Activated naive CD8-positive, alpha-beta T cell (primary cell): ENCODE measurements around the gene TPI1.

Source experiments
- H3K27ac Mint-ChIP-seq: one replicate; pipeline ENCODE4 v1.8.0; 2021; ENCODE audit warnings: mixed read lengths
- H3K27me3 Mint-ChIP-seq: one replicate; pipeline ENCODE4 v1.8.0; 2021; ENCODE audit warnings: mixed read lengths
- H3K36me3 Mint-ChIP-seq: one replicate; pipeline ENCODE4 v1.8.0; 2021; ENCODE audit warnings: mixed read lengths
- H3K4me1 Mint-ChIP-seq: one replicate; pipeline ENCODE4 v1.8.0; 2021; ENCODE audit warnings: low read depth, mixed read lengths
- H3K4me3 Mint-ChIP-seq: one replicate; pipeline ENCODE4 v1.8.0; 2021; ENCODE audit warnings: mild to moderate bottlenecking, mixed read lengths
- H3K9me3 Mint-ChIP-seq: one replicate; pipeline ENCODE4 v1.8.0; 2021; ENCODE audit warnings: low read depth, mixed read lengths

The TPI1 gene

GRCh38 chr12:6836851-6837250, 30.5 kb upstream of the TPI1 start:
- Mint-ChIP-seq H3K4me3 (no peak overlapping the region), H3K27ac (no peak overlapping the region), H3K36me3 (no peaks in the 10 kb centered on the region), H3K27me3 (no peaks in the 10 kb centered on the region), H3K9me3 (no peaks in the 10 kb centered on the region), H3K4me1 (peaks cover 6% of the 10 kb centered on the region)

GRCh38 chr12:6837370-6838060, 29.8 kb upstream of the TPI1 start:
- no peaks in the 10 kb centered on the region for H3K27me3 Mint-ChIP-seq
- H3K4me1 Mint-ChIP-seq, result peaks cover 6% of the 10 kb centered on the region
- H3K9me3 Mint-ChIP-seq, result no peaks in the 10 kb centered on the region
- H3K36me3 Mint-ChIP-seq, result no peaks in the 10 kb centered on the region
- no peak overlapping the region for H3K27ac Mint-ChIP-seq
- H3K4me3 Mint-ChIP-seq, result no peak overlapping the region

- H3K36me3 Mint-ChIP-seq, result no peaks in the 10 kb centered on the region
Measured at GRCh38 chr12:6838854-6839253, 28.5 kb upstream of the TPI1 start.

GRCh38 chr12:6839482-6840201, 27.7 kb upstream of the TPI1 start:
- peaks cover 6% of the 10 kb centered on the region for H3K4me1 Mint-ChIP-seq
- H3K27me3 Mint-ChIP-seq, result no peaks in the 10 kb centered on the region
- no peaks in the 10 kb centered on the region for H3K9me3 Mint-ChIP-seq
- H3K27ac Mint-ChIP-seq, result no peak overlapping the region
- H3K36me3 Mint-ChIP-seq, result peaks cover under 1% of the 10 kb centered on the region
- no peak overlapping the region for H3K4me3 Mint-ChIP-seq

More at GRCh38 chr12:6838854-6839253, 28.5 kb upstream of the TPI1 start:
- Mint-ChIP-seq H3K27me3 (no peaks in the 10 kb centered on the region), H3K4me3 (no peak overlapping the region), H3K4me1 (peaks cover 6% of the 10 kb centered on the region), H3K27ac (no peak overlapping the region), H3K9me3 (no peaks in the 10 kb centered on the region)

- H3K9me3 Mint-ChIP-seq, result no peaks in the 10 kb centered on the region
- H3K27me3 Mint-ChIP-seq, result no peaks in the 10 kb centered on the region
Measured at GRCh38 chr12:6840330-6840729, 27.0 kb upstream of the TPI1 start.

GRCh38 chr12:6840761-6841515, 26.4 kb upstream of the TPI1 start, which contains the start of gene GNB3:
TSS of gene GNB3 (plus strand) at chr12:6840925. CDS start at chr12:6841288, 363 bp downstream.
- H3K36me3 Mint-ChIP-seq, result peaks cover 4% of the 10 kb centered on the region
- no peak within 1 kb of the TSS for H3K27ac Mint-ChIP-seq
- H3K4me3 Mint-ChIP-seq, result no peak within 1 kb of the TSS
- no peaks in the 10 kb centered on the region for H3K4me1 Mint-ChIP-seq
- no peaks in the 10 kb centered on the region for H3K9me3 Mint-ChIP-seq
- no peaks in the 10 kb centered on the region for H3K27me3 Mint-ChIP-seq

More at GRCh38 chr12:6840330-6840729, 27.0 kb upstream of the TPI1 start:
- peaks cover 4% of the 10 kb centered on the region for H3K36me3 Mint-ChIP-seq
- H3K27ac Mint-ChIP-seq, result no peak overlapping the region
- no peak overlapping the region for H3K4me3 Mint-ChIP-seq
- peaks cover 4% of the 10 kb centered on the region for H3K4me1 Mint-ChIP-seq

GRCh38 chr12:6842075-6842474, 25.3 kb upstream of the TPI1 start:
- H3K27me3 Mint-ChIP-seq, result no peaks in the 10 kb centered on the region
- no peak overlapping the region for H3K4me3 Mint-ChIP-seq
- peaks cover 4% of the 10 kb centered on the region for H3K36me3 Mint-ChIP-seq
- no peaks in the 10 kb centered on the region for H3K9me3 Mint-ChIP-seq
- H3K27ac Mint-ChIP-seq, result no peak overlapping the region
- no peaks in the 10 kb centered on the region for H3K4me1 Mint-ChIP-seq

- Mint-ChIP-seq H3K4me1 (no peaks in the 10 kb centered on the region), H3K36me3 (peaks cover 4% of the 10 kb centered on the region), H3K27me3 (no peaks in the 10 kb centered on the region), H3K9me3 (no peaks in the 10 kb centered on the region), H3K27ac (no peak overlapping the region), H3K4me3 (no peak overlapping the region)
Measured at GRCh38 chr12:6843118-6843902, 24.0 kb upstream of the TPI1 start.

- H3K4me3 Mint-ChIP-seq, result no peak overlapping the region
- no peaks in the 10 kb centered on the region for H3K4me1 Mint-ChIP-seq
- H3K36me3 Mint-ChIP-seq, result peaks cover 4% of the 10 kb centered on the region
- H3K9me3 Mint-ChIP-seq, result no peaks in the 10 kb centered on the region
- no peaks in the 10 kb centered on the region for H3K27me3 Mint-ChIP-seq
- no peak overlapping the region for H3K27ac Mint-ChIP-seq
Measured at GRCh38 chr12:6845395-6845794, 21.9 kb upstream of the TPI1 start.

GRCh38 chr12:6846316-6846869, 20.9 kb upstream of the TPI1 start:
- no peak overlapping the region for H3K27ac Mint-ChIP-seq
- H3K9me3 Mint-ChIP-seq, result no peaks in the 10 kb centered on the region
- peaks cover 1% of the 10 kb centered on the region for H3K4me1 Mint-ChIP-seq
- H3K27me3 Mint-ChIP-seq, result no peaks in the 10 kb centered on the region
- no peak overlapping the region for H3K4me3 Mint-ChIP-seq
- H3K36me3 Mint-ChIP-seq, result peaks cover 4% of the 10 kb centered on the region

- H3K36me3 Mint-ChIP-seq, result peaks cover 4% of the 10 kb centered on the region
- no peaks in the 10 kb centered on the region for H3K9me3 Mint-ChIP-seq
- no peak overlapping the region for H3K27ac Mint-ChIP-seq
- peaks cover 5% of the 10 kb centered on the region for H3K4me1 Mint-ChIP-seq
- H3K27me3 Mint-ChIP-seq, result no peaks in the 10 kb centered on the region
- no peak overlapping the region for H3K4me3 Mint-ChIP-seq
Measured at GRCh38 chr12:6847676-6848075, 19.7 kb upstream of the TPI1 start.

- H3K27ac Mint-ChIP-seq, result no peak overlapping the region
- H3K4me3 Mint-ChIP-seq, result peak overlapping the region; percentile 61
- peaks cover 4% of the 10 kb centered on the region for H3K36me3 Mint-ChIP-seq
- H3K4me1 Mint-ChIP-seq, result peaks cover 16% of the 10 kb centered on the region
- H3K9me3 Mint-ChIP-seq, result no peaks in the 10 kb centered on the region
- H3K27me3 Mint-ChIP-seq, result no peaks in the 10 kb centered on the region
Measured at GRCh38 chr12:6849427-6849826, 17.9 kb upstream of the TPI1 start.

GRCh38 chr12:6849976-6850560, 17.3 kb upstream of the TPI1 start:
- Mint-ChIP-seq H3K36me3 (no peaks in the 10 kb centered on the region), H3K27me3 (no peaks in the 10 kb centered on the region), H3K4me3 (peak overlapping the region; percentile 61), H3K9me3 (no peaks in the 10 kb centered on the region), H3K4me1 (peaks cover 16% of the 10 kb centered on the region), H3K27ac (no peak overlapping the region)

- H3K27me3 Mint-ChIP-seq, result no peaks in the 10 kb centered on the region
- no peaks in the 10 kb centered on the region for H3K36me3 Mint-ChIP-seq
- no peaks in the 10 kb centered on the region for H3K9me3 Mint-ChIP-seq
- H3K4me1 Mint-ChIP-seq, result peaks cover 16% of the 10 kb centered on the region
- no peak overlapping the region for H3K4me3 Mint-ChIP-seq
- peak overlapping the region; percentile 100 for H3K27ac Mint-ChIP-seq
Measured at GRCh38 chr12:6850796-6851152, 16.6 kb upstream of the TPI1 start.
